ENCODE data around the gene NLRP11. TPM values are rescaled to one million over a fixed set of nuclear protein-coding genes. Genes with fewer than 3 reads are reported as not detected.

Gene NLRP11
- total RNA-seq: not detected in 2 replicates

DNA sequence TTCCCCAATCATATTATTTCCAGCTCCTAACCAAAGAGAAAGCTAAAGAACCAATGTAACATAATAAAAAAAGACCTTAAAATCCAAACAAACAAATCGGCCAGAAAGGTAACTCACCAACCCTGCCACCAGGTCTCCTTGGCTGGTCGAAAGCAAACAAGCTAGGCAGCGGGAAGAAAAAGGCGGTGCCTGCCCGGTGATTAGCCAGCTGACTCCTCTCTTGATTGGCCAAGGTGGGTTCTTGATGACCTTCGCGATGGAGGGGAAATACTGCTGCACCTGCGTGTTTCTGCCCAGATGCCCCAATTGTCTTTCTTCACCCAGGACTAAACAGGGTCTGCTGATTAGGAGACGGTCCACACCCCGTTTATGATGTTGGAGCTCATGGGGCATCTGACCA is at the start of gene NLRP11:
NLRP11 (minus strand) TSS at position 154 of the 400 bp plus-strand sequence. CDS start 13,825 bp downstream, outside the sequence.

DNA sequence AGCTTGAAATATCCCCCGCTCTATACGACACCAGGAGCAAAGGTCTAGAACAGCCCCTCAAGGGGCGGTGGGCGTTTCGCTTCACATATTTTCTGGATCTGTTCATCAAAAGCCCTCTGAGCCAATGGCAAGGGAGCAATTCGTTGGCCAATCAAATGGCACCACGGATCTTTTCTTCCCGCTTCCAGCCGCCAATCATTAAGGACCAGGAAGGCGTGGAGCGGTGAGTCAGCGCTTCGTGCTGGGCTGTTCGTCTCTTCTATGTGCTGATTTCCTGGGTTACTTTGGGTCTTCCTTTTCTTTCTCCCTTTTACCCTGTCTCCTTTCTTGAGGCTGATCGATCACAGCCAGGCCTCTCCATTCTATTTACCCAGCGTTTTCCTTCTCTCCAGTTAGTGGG is 4.5 kb upstream of the NLRP11 start, which contains the start of gene NLRP4:
NLRP4 (plus strand) TSS at position 201 of the 400 bp plus-strand sequence. CDS start 15,541 bp downstream, outside the sequence.

DNA sequence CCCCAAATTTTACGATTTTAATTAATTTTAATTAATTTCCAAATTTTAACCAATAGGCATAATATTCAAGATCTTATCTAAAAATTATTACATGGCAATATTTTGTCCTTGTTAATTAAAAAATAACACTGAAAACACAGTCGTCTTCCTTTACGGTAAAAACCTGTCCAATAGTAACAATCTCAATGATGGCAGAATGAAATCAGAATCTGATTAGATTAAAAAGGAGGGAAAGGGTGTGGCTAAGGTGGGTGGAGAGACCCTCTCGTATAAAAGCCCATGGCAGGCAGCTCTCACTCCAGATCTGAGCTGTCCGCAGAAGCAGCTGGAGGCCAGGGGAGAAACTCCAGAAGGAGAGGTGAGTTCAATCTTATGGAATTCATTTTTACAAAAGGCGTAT is 63.0 kb downstream of the NLRP11 start, which contains the start of gene RFPL4AL1:
RFPL4AL1 (plus strand) TSS at position 301 of the 400 bp plus-strand sequence. CDS start 2,687 bp downstream, outside the sequence.

DNA sequence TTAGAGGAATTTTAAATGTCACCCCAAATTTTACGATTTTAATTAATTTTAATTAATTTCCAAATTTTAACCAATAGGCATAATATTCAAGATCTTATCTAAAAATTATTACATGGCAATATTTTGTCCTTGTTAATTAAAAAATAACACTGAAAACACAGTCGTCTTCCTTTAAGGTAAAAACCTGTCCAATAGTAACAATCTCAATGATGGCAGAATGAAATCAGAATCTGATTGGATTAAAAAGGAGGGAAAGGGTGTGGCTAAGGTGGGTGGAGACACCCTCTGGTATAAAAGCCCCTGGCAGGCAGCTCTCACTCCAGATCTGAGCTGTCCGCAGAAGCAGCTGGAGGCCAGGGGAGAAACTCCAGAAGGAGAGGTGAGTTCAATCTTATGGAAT is 73.0 kb downstream of the NLRP11 start, which contains the start of gene RFPL4A:
RFPL4A (plus strand) TSS at position 301 of the 400 bp plus-strand sequence. CDS start 2,704 bp downstream, outside the sequence.

DNA sequence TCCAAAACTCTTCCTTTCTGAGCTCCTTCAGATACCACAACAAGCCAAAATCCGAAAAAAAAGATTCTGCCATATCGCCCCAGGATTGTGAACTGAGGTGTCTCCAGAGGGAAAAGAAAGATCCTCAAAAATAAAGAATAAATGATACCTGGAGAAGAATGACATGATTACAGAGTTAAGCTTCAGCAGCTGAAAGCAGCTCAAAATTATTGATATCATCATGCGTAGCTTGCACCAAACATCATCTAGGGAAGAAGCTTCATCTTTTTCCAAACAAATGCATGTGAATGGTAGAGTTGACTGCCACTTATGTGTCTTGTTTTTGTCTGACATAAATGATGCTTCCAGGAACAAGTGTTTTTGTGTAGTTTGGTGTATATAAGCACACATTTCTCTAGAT is 93.5 kb downstream of the NLRP11 start, which contains the start of gene NLRP9:
NLRP9 (minus strand) TSS at position 101 of the 400 bp plus-strand sequence; CDS start at position 73, 28 bp downstream.

Other genes with a start within 250 kb of the NLRP11 start
- gene FIZ1, start 232.5 kb downstream of the NLRP11 start, total RNA-seq: 6.9 and 7.9 TPM in 2 replicates
- 20.2 and 24.9 TPM in 2 replicates for gene ZNF524, start 231.7 kb downstream of the NLRP11 start, total RNA-seq
- 2.7 and 3.7 TPM in 2 replicates for gene ZNF865, start 226.4 kb downstream of the NLRP11 start, total RNA-seq
- 2.3 and 3.2 TPM in 2 replicates for gene ZNF784, start 207.4 kb downstream of the NLRP11 start, total RNA-seq
- gene ZNF580, start 191.0 kb downstream of the NLRP11 start, total RNA-seq: 8.0 and 8.3 TPM in 2 replicates
- 20.5 and 40.1 TPM in 2 replicates for gene ZNF581, start 188.3 kb downstream of the NLRP11 start, total RNA-seq
- 7.1 and 7.3 TPM in 2 replicates for gene CCDC106, start 183.8 kb downstream of the NLRP11 start, total RNA-seq
- gene U2AF2, start 177.0 kb downstream of the NLRP11 start, total RNA-seq: 96.4 and 163 TPM in 2 replicates
- 107 and 117 TPM in 2 replicates for gene EPN1, start 156.8 kb downstream of the NLRP11 start, total RNA-seq
- not detected in 2 replicates for gene NLRP9, start 93.6 kb downstream of the NLRP11 start, total RNA-seq
- gene RFPL4A, start 72.9 kb downstream of the NLRP11 start, total RNA-seq: not detected in 2 replicates
- not detected in 2 replicates for gene RFPL4AL1, start 62.9 kb downstream of the NLRP11 start, total RNA-seq
- gene NLRP4, start 4.5 kb upstream of the NLRP11 start, total RNA-seq: not detected in 2 replicates
- gene NLRP13, start 100.3 kb upstream of the NLRP11 start, total RNA-seq: not detected in 2 replicates
- not detected in 2 replicates for gene NLRP8, start 115.8 kb upstream of the NLRP11 start, total RNA-seq
- gene NLRP5, start 154.8 kb upstream of the NLRP11 start, total RNA-seq: not detected in 2 replicates

All from hair follicular keratinocyte (primary cell).